ENCODE data around the gene SEMA3D. TPM values are rescaled to one million over a fixed set of nuclear protein-coding genes. Genes with fewer than 3 reads are reported as not detected.

Gene SEMA3D
- total RNA-seq, 1 donor from 2014 or later: 1.4 TPM

- Mint-ChIP-seq H3K4me3 (ENCODE audit: unreplicated experiment) (peak overlapping the region; percentile 92), H3K36me3 (ENCODE audit: low read depth) (no peaks in the 10 kb centered on the region), H3K27me3 (ENCODE audit: low read depth) (peaks cover 11% of the 10 kb centered on the region), H3K4me1 (ENCODE audit: low read depth) (peaks cover 17% of the 10 kb centered on the region), H3K9me3 (ENCODE audit: low read depth) (no peaks in the 10 kb centered on the region), H3K27ac (ENCODE audit: unreplicated experiment) (peak overlapping the region; percentile 35)
- DNase-seq (ENCODE audit: low spot score): peak; percentile 77
- TF ChIP-seq, protein P1, sequence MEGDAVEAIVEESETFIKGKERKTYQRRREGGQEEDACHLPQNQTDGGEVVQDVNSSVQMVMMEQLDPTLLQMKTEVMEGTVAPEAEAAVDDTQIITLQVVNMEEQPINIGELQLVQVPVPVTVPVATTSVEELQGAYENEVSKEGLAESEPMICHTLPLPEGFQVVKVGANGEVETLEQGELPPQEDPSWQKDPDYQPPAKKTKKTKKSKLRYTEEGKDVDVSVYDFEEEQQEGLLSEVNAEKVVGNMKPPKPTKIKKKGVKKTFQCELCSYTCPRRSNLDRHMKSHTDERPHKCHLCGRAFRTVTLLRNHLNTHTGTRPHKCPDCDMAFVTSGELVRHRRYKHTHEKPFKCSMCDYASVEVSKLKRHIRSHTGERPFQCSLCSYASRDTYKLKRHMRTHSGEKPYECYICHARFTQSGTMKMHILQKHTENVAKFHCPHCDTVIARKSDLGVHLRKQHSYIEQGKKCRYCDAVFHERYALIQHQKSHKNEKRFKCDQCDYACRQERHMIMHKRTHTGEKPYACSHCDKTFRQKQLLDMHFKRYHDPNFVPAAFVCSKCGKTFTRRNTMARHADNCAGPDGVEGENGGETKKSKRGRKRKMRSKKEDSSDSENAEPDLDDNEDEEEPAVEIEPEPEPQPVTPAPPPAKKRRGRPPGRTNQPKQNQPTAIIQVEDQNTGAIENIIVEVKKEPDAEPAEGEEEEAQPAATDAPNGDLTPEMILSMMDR (IDR thresholded peaks at IDR 0.05): no peak
Observed at GRCh38 chr7:85186083-85186520, 754 bp downstream of the SEMA3D start.

GRCh38 chr7:85185424-85186082 lies 1.3 kb downstream of the SEMA3D start:
- Mint-ChIP-seq H3K9me3 (ENCODE audit: low read depth) (no peaks in the 10 kb centered on the region), H3K27ac (ENCODE audit: unreplicated experiment) (peak overlapping the region; percentile 35), H3K36me3 (ENCODE audit: low read depth) (no peaks in the 10 kb centered on the region), H3K4me1 (ENCODE audit: low read depth) (peaks cover 17% of the 10 kb centered on the region), H3K27me3 (ENCODE audit: low read depth) (peaks cover 11% of the 10 kb centered on the region), H3K4me3 (ENCODE audit: unreplicated experiment) (peak overlapping the region; percentile 92)
- peak; percentile 67 for DNase-seq (ENCODE audit: low spot score)
- TF ChIP-seq, protein P1 (IDR thresholded peaks at IDR 0.05): peak; percentile 71

- H3K27ac Mint-ChIP-seq (ENCODE audit: unreplicated experiment): no peak overlapping the region
- TF ChIP-seq, protein P1 (IDR thresholded peaks at IDR 0.05): no peak
- peaks cover 11% of the 10 kb centered on the region for H3K27me3 Mint-ChIP-seq (ENCODE audit: low read depth)
Observed at GRCh38 chr7:85184599-85185423, 2.0 kb downstream of the SEMA3D start.

GRCh38 chr7:85183296-85183695 lies 3.6 kb downstream of the SEMA3D start:
- Mint-ChIP-seq H3K4me3 (ENCODE audit: unreplicated experiment) (no peak overlapping the region), H3K27me3 (ENCODE audit: low read depth) (peaks cover 11% of the 10 kb centered on the region), H3K9me3 (ENCODE audit: low read depth) (peaks cover 13% of the 10 kb centered on the region), H3K27ac (ENCODE audit: unreplicated experiment) (no peak overlapping the region), H3K4me1 (ENCODE audit: low read depth) (peaks cover 17% of the 10 kb centered on the region), H3K36me3 (ENCODE audit: low read depth) (peaks cover 4% of the 10 kb centered on the region)
- no peak for DNase-seq (ENCODE audit: low spot score)
- TF ChIP-seq, protein P1 (IDR thresholded peaks at IDR 0.05): no peak

More at GRCh38 chr7:85184599-85185423, 2.0 kb downstream of the SEMA3D start:
- H3K36me3 Mint-ChIP-seq (ENCODE audit: low read depth): no peaks in the 10 kb centered on the region
- peaks cover 17% of the 10 kb centered on the region for H3K4me1 Mint-ChIP-seq (ENCODE audit: low read depth)
- peak; percentile 84 for DNase-seq (ENCODE audit: low spot score)
- H3K4me3 Mint-ChIP-seq (ENCODE audit: unreplicated experiment): peak overlapping the region; percentile 92
- peaks cover 5% of the 10 kb centered on the region for H3K9me3 Mint-ChIP-seq (ENCODE audit: low read depth)

DNA sequence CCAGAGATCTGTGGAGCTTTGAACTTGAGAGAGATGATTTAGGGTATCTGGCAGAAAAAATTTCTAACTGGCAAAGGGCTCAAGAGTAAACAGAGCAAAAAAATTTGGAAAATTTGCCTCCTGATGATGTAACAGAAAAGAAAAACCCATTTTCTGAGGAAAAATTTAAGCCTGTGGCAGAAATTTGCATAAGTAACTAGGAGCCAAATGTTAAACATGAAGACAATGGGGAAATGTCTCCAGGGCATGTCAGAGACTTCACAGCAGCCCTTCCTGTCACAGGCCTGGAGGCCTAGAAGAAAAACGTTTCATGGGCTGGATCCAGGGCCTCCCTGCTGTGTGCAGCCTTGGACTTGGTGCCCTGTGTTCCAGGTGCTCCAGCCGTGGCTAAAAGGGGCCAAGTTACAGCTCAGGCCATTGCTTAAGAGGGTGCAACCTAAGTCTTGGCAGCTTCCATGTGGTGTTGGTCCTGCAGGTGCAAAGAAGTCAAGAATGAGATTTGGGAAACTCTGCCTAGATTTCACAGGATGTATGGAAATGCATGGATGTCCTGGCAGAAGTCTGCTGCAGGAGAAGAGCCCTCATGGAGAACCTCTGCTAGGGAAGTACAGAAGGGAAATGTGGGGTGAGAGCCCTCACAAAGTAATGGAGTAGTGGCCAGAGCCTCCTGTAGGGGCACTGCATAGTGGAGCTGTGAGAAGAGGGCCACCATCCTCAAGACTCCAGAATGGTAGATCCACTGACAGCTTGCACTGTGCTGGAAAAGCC lies 8.1 kb downstream of the SEMA3D start:
- no peak for DNase-seq (ENCODE audit: low spot score)
- Mint-ChIP-seq H3K36me3 (ENCODE audit: low read depth) (peaks cover 6% of the 10 kb centered on the region), H3K4me3 (ENCODE audit: unreplicated experiment) (no peak overlapping the region), H3K4me1 (ENCODE audit: low read depth) (no peaks in the 10 kb centered on the region), H3K27ac (ENCODE audit: unreplicated experiment) (no peak overlapping the region), H3K9me3 (ENCODE audit: low read depth) (peaks cover 14% of the 10 kb centered on the region), H3K27me3 (ENCODE audit: low read depth) (peaks cover 4% of the 10 kb centered on the region)
- TF ChIP-seq, protein P1 (IDR thresholded peaks at IDR 0.05): no peak
